SU-DHL-6 (cell line): Measurements from ENCODE around the gene JAK3.

Experiments used
- H2AFZ ChIP-seq: fragments of 200-600 bp; sonication (generic); 2 replicates; pipeline ENCODE4 v1.6.1; 2014; ENCODE audit warnings: low read depth, mild to moderate bottlenecking, moderate library complexity, mixed read lengths, antibody characterized with exemption, low read length; ENCODE audit not compliant: severe bottlenecking
- H3F3A ChIP-seq: fragments of 200-600 bp; shearing (Covaris generic); 2 replicates; pipeline ENCODE4 v1.6.0; 2016; ENCODE audit warnings: antibody characterized with exemption, mild to moderate bottlenecking; ENCODE audit not compliant: insufficient read depth
- H3K27ac ChIP-seq: fragments of 200-600 bp; sonication (generic); 2 replicates; pipeline ENCODE4 v1.5.1; 2016; ENCODE audit warnings: low read depth, mild to moderate bottlenecking, low read length, moderate library complexity, mixed read lengths
- H3K27me3 ChIP-seq: fragments of 200-600 bp; sonication (generic), shearing (Covaris generic); 2 replicates; pipeline ENCODE4 v1.6.0; 2014; ENCODE audit warnings: mild to moderate bottlenecking, low read length
- H3K36me3 ChIP-seq: fragments of 200-600 bp; sonication (generic); 2 replicates; pipeline ENCODE4 v1.6.1; 2014; ENCODE audit warnings: mild to moderate bottlenecking, low read length, mixed read lengths
- H3K4me2 ChIP-seq: fragments of 300-600, 200-600 bp; shearing (Covaris generic), sonication (generic); 2 replicates; pipeline ENCODE4 v1.6.0; 2014; ENCODE audit warnings: low read length, low read depth, mild to moderate bottlenecking; ENCODE audit not compliant: poor library complexity, severe bottlenecking
- H3K4me3 ChIP-seq: fragments of 200-600 bp; sonication (generic); 2 replicates; pipeline ENCODE4 v1.5.1; 2014; ENCODE audit warnings: antibody characterized with exemption, low read length, mild to moderate bottlenecking, mixed read lengths; ENCODE audit not compliant: insufficient read depth, poor library complexity, severe bottlenecking
- H3K79me2 ChIP-seq: fragments of 200-600 bp; sonication (generic); 2 replicates; pipeline ENCODE4 v1.6.1; 2014; ENCODE audit warnings: mild to moderate bottlenecking, low read length, moderate library complexity; ENCODE audit not compliant: insufficient read depth
- H3K9ac ChIP-seq: fragments of 200-600 bp; sonication (generic); 2 replicates; pipeline ENCODE4 v1.7.0; 2014; ENCODE audit warnings: mild to moderate bottlenecking, low read length
- H3K9me2 ChIP-seq: fragments of 200-600 bp; sonication (generic); replicated peaks from 2 replicates; pipeline ENCODE4 v1.6.1; 2014; ENCODE audit warnings: low read length; ENCODE audit not compliant: insufficient read depth
- H3K9me3 ChIP-seq: fragments of 200-600 bp; sonication (generic); 2 replicates; pipeline ENCODE4 v1.6.1; 2014; ENCODE audit warnings: low read length, mixed read lengths; ENCODE audit not compliant: insufficient read depth
- H4K20me1 ChIP-seq: fragments of 200-600 bp; sonication (generic); 2 replicates; pipeline ENCODE4 v1.6.1; 2014; ENCODE audit warnings: low read depth, mild to moderate bottlenecking, antibody characterized with exemption, low read length, moderate library complexity, mixed read lengths
- EZH2phosphoT487 ChIP-seq: fragments of 200-600 bp; sonication (generic), shearing (Covaris generic); conservative IDR thresholded peaks from 2 replicates; pipeline ENCODE4 v1.6.1; 2018; ENCODE audit warnings: mild to moderate bottlenecking, antibody characterized with exemption, low read length, moderate library complexity, mixed read lengths
- TF ChIP-seq, protein P1 (sequence below): fragments of 200-600 bp; sonication (generic); IDR thresholded peaks from one replicate; pipeline ENCODE4 v1.5.1; 2017; ENCODE audit warnings: antibody characterized with exemption, mild to moderate bottlenecking, low read length, moderate library complexity; ENCODE audit not compliant: insufficient read depth, poor library complexity, severe bottlenecking

Gene JAK3

DNA sequence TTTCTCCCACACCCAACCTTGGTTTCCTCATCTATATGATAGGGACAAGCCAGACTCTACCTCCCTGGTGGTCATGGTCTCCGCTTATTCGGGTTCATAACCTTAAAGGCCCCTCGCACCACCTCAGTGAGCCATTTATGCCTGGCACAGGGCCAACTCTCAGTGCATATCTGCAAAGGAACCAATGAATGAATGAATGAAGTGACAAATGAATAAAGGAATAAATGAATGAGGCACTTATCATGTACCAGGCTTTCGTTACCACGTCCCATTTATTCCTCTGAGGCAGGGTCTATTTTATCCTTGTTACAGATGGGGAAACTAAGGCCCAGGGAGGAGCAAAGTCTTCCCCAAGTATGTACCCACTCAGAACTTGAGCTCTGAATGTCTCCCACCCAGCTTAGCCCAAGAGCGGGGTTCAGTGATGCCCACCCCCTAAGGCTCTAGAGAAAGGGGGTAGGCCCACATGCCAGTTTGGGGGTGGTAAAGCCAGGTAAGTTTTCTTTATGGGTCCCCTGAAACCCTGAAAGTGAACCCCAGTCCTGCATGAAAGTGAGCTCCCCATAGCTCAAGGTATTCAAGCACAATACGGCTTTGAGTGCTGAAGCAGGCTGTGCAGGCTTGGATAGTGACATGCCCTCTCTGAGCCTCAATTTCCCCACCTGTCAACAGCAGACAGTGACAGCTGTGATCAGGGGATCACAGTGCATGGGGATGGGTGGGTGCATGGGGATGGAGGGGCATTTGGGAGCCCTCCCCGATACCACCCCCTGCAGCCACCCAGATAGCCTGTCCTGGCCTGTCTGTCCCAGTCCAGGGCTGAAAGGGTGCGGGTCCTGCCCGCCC is 23.5 kb upstream of the JAK3 start:
- no peak overlapping the region for H3K27ac ChIP-seq
- no peaks in the 10 kb centered on the region for H3K27me3 ChIP-seq
- no peaks in the 10 kb centered on the region for H3K9me3 ChIP-seq
- H3K9ac ChIP-seq, result no peak overlapping the region
- H3F3A ChIP-seq, result no peaks in the 10 kb centered on the region
- H2AFZ ChIP-seq, result no peak overlapping the region
- no peaks in the 10 kb centered on the region for H3K79me2 ChIP-seq
- H3K9me2 ChIP-seq, result no peaks in the 10 kb centered on the region
- no peaks in the 10 kb centered on the region for H3K36me3 ChIP-seq
- H4K20me1 ChIP-seq, result no peaks in the 10 kb centered on the region
- no peak overlapping the region for H3K4me2 ChIP-seq
- no peak overlapping the region for H3K4me3 ChIP-seq
- TF ChIP-seq EZH2phosphoT487, result no peak
- TF ChIP-seq, protein P1, sequence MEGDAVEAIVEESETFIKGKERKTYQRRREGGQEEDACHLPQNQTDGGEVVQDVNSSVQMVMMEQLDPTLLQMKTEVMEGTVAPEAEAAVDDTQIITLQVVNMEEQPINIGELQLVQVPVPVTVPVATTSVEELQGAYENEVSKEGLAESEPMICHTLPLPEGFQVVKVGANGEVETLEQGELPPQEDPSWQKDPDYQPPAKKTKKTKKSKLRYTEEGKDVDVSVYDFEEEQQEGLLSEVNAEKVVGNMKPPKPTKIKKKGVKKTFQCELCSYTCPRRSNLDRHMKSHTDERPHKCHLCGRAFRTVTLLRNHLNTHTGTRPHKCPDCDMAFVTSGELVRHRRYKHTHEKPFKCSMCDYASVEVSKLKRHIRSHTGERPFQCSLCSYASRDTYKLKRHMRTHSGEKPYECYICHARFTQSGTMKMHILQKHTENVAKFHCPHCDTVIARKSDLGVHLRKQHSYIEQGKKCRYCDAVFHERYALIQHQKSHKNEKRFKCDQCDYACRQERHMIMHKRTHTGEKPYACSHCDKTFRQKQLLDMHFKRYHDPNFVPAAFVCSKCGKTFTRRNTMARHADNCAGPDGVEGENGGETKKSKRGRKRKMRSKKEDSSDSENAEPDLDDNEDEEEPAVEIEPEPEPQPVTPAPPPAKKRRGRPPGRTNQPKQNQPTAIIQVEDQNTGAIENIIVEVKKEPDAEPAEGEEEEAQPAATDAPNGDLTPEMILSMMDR, result no peak

DNA sequence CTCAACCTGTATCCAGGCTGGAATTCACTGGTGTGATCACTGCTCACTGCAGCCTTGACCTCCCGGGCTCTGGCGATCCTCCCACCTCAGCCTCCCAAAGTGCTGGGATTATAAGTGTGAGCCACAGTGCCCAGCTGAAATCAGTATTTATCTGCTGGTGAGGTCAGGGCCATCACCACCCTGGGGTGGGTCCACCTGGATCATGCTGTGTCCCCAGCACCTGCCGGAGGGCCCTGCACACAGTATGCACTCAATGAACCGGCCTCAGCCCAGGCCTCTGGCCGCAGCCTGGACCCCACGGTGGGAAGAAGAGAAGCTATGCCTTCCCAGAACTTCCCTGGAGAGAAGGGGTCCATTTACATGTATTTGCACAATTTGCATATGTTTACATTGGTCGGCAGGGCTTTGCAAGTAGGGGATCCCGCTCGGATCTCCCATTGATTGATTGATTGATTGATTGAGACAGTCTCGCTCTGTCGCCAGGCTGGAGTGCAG is 21.4 kb upstream of the JAK3 start:
- no peaks in the 10 kb centered on the region for H3K36me3 ChIP-seq
- H3K9me2 ChIP-seq, result no peaks in the 10 kb centered on the region
- H2AFZ ChIP-seq, result no peak overlapping the region
- peaks cover 16% of the 10 kb centered on the region for H3F3A ChIP-seq
- H3K9me3 ChIP-seq, result no peaks in the 10 kb centered on the region
- no peak overlapping the region for H3K27ac ChIP-seq
- no peak overlapping the region for H3K9ac ChIP-seq
- no peak overlapping the region for H3K4me3 ChIP-seq
- H4K20me1 ChIP-seq, result no peaks in the 10 kb centered on the region
- H3K4me2 ChIP-seq, result no peak overlapping the region
- no peaks in the 10 kb centered on the region for H3K79me2 ChIP-seq
- TF ChIP-seq EZH2phosphoT487, result no peak
- TF ChIP-seq, protein P1, result no peak
- no peaks in the 10 kb centered on the region for H3K27me3 ChIP-seq

DNA sequence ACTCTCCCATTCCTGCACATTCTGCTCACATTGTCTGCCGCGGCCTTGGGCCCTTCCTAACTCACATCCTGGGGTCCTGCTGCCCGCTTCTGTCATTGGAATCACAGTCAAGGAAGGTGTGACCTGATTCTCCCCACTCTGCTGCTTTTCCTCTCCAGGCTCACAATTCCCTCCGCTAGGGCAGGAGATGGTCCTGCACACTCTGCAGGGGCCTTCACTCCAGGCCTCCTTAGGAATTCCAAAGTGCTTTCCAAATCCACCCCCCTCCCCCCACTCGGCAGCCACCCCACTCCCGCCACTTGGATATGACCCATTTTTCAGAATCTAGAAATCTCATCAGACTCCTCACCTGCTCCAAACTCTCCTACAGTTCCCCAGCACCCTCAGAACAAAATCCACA is 20.9 kb upstream of the JAK3 start:
- peaks cover 21% of the 10 kb centered on the region for H3F3A ChIP-seq
- H3K9me3 ChIP-seq, result no peaks in the 10 kb centered on the region
- no peak overlapping the region for H3K4me3 ChIP-seq
- no peak overlapping the region for H3K4me2 ChIP-seq
- no peaks in the 10 kb centered on the region for H3K79me2 ChIP-seq
- TF ChIP-seq EZH2phosphoT487, result no peak
- TF ChIP-seq, protein P1, result no peak
- H3K9ac ChIP-seq, result no peak overlapping the region
- no peak overlapping the region for H3K27ac ChIP-seq
- no peaks in the 10 kb centered on the region for H3K27me3 ChIP-seq
- no peak overlapping the region for H2AFZ ChIP-seq
- H3K36me3 ChIP-seq, result no peaks in the 10 kb centered on the region
- no peaks in the 10 kb centered on the region for H4K20me1 ChIP-seq
- H3K9me2 ChIP-seq, result no peaks in the 10 kb centered on the region
